Heart right ventricle (tissue), 16 donors: ENCODE measurements around the gene SPDYE3. TPM values are rescaled to one million over a fixed set of nuclear protein-coding genes. Genes with fewer than 3 reads are reported as not detected.

Experiments used
- ATAC-seq, 8 donors: fragments of 200-7000 bp; cut with Tn5 transposase; one replicate each; pipeline ENCODE4 v1.9.1; 2020; ENCODE audit warnings: mild to moderate bottlenecking in 8 of 8, moderate library complexity in 8 of 8, moderate number of reproducible peaks in 1 of 8
- DNase-seq, 2 donors: peaks; one replicate each; pipeline ENCODE4 v3.0.0-alpha.2; 2020
- H3K27ac ChIP-seq, 10 donors: fragments of 200-600 bp; sonication (generic) in 2 of 10; one replicate each; pipeline versions ENCODE4 v1.5.0 to v1.8.0; 2020 to 2022; ENCODE audit warnings: mild to moderate bottlenecking in 3 of 10
- H3K27me3 ChIP-seq, 7 donors: fragments of 200-600 bp; one replicate each; pipeline ENCODE4 v1.8.0; 2021 to 2022; ENCODE audit warnings: mild to moderate bottlenecking in 2 of 7
- H3K36me3 ChIP-seq, 9 donors: fragments of 200-600 bp; sonication (generic) in 1 of 9; one replicate each; pipeline versions ENCODE4 v1.5.0 to v1.8.0; 2020 to 2022; ENCODE audit warnings: mild to moderate bottlenecking in 2 of 9
- H3K4me1 ChIP-seq, 9 donors: fragments of 200-600 bp; sonication (generic) in 1 of 9; one replicate each; pipeline versions ENCODE4 v1.5.0 to v1.8.0; 2020 to 2022; ENCODE audit warnings: mild to moderate bottlenecking in 4 of 9
- H3K4me3 ChIP-seq, 10 donors: fragments of 200-600 bp; sonication (generic) in 2 of 10; one replicate each; pipeline versions ENCODE4 v1.5.0 to v1.8.0; 2020 to 2022; ENCODE audit warnings: mild to moderate bottlenecking in 7 of 10, moderate library complexity in 2 of 10
- H3K9me3 ChIP-seq, 11 donors: fragments of 200-600 bp in 10 of 11; sonication (generic) in 2 of 11; one replicate each; pipeline versions ENCODE4 v1.5.0 to v1.8.0; 2013 to 2022; ENCODE audit warnings: mild to moderate bottlenecking in 2 of 11, control low read depth in 1 of 11, moderate library complexity in 1 of 11
- CTCF ChIP-seq, 9 donors: fragments of 200-600 bp; sonication (generic) in 2 of 9; IDR thresholded peaks; one replicate each; pipeline versions ENCODE4 v1.5.0 to v1.8.0; 2021 to 2022; ENCODE audit warnings: antibody characterized with exemption in 9 of 9, mild to moderate bottlenecking in 5 of 9, moderate library complexity in 1 of 9
- WGBS, 2 donors: extraction: QIAGEN DNeasy Blood & Tissue Kit; methylation state at CpG; one replicate each; pipeline ENCODE4 v1.1.7; 2013; ENCODE audit warnings: inconsistent platforms in 1 of 2; 5-methylcytosine and 5-hydroxymethylcytosine counted together
- intact Hi-C, 10 donors: fragments of 100-400 bp; cut with DNase I; formaldehyde crosslinking; loops; one replicate each; pipeline versions ENCODE4 v1.11.1 to v1.14.2; 2022
- polyA plus RNA-seq, 2 donors: library from polyadenylated mRNA; stranded (reverse); fragments of 200-250 nt; gene quantifications; one replicate each; pipeline ENCODE4 v1.2.3, GENCODE V29; 2013
- total RNA-seq, 10 donors: library from RNA; stranded (reverse); fragmentation: NEBNext Ultra II Directional in 3 of 10; extraction: Animal tissue kit (Norgen Biotek cat#: 25700) in 3 of 10; gene quantifications; one replicate each; pipeline versions ENCODE4 v1.2.1 to v1.2.4, GENCODE V29; 2021 to 2023
- donor health status: Arrhythmogenic right ventricular cardiomyopathy.
- donor health status: ischemic (EF 13 %, LVEDD 7.1; RV severe dilation, severe dysfunction).
- donor health status: healthy with polysubstance abuse.
- donor health status: DM: no; HTN: yes; CAD: no.
- donor health status: DM: no; HTN: no; CAD: no.
- donor health status: ischemic (EF 25% LVEDD 6.9; RV normal size, moderate dysfunction).
- donor health status: ischemic (EF 25% LVEDD 5.7; RV mildly dilated, moderate dysfunction).
- donor health status: healthy.
- donor health status: DM: yes; HTN: yes; CAD: no.
- donor health status: Ischemic cardiomyopathy.
- donor health status: ischemic (EF 35%, LVEDD 5.7; RV mildly dilated, moderate dysfunction).
- donor health status: nonischemic (EF 11% LVEDD 7.7; RV severe dilation, severe dysfunction).
- donor health status: DM: yes; HTN: yes; CAD: no.
- donor health status: PGD.
- donor health status: ischemic (EF 29% LVEDD 5.4; RV normal size, mild dysfunction).
- donor health status: nonischemic (EF 23%, LVEDD 6.1; RV moderate dilation, normal function).

SPDYE3 gene
- total and polyA plus RNA-seq, 12 donors: 0.04 to 0.15 TPM; not detected in 10

GRCh38 chr7:100353685-100354330, 46.3 kb downstream of the SPDYE3 start:
- H3K27me3 ChIP-seq: no peaks in the 10 kb centered on the region
- intact Hi-C loops: no loop called here
- H3K4me3 ChIP-seq: no peak overlapping the region
- no peaks in the 10 kb centered on the region for H3K9me3 ChIP-seq
- TF ChIP-seq CTCF (IDR thresholded peaks at IDR 0.05): no peak
- no peak for DNase-seq
- WGBS, 2 donors: 85 to 87% methylated on average over 6 of the region's 6 CpGs
- H3K4me1 ChIP-seq: no peaks in the 10 kb centered on the region
- no peak for ATAC-seq
- H3K36me3 ChIP-seq: peaks cover 0 to 98% (median 45%) of the 10 kb centered on the region in 9 donors
- H3K27ac ChIP-seq: peak overlapping the region in 1 of 10 donors; percentile 66

GRCh38 chr7:100356416-100357068, 49.0 kb downstream of the SPDYE3 start:
- TF ChIP-seq CTCF (IDR thresholded peaks at IDR 0.05): no peak
- H3K27me3 ChIP-seq: no peaks in the 10 kb centered on the region
- peak overlapping the region in 2 of 10 donors; percentile 40 to 83 for H3K27ac ChIP-seq
- no peaks in the 10 kb centered on the region for H3K4me1 ChIP-seq
- no peaks in the 10 kb centered on the region for H3K9me3 ChIP-seq
- peak overlapping the region in 1 of 10 donors; percentile 32 for H3K4me3 ChIP-seq
- no peak for DNase-seq
- WGBS, 2 donors: 89 to 90% methylated on average over 8 of the region's 8 CpGs
- intact Hi-C loops: loop anchor here in 1 of 10 donors (5.0 kb wide), 1 partner anchor 51 kb away; no protein-coding TSS in a partner anchor
- peaks cover 4 to 98% (median 55%) of the 10 kb centered on the region in 9 donors for H3K36me3 ChIP-seq
- ATAC-seq: no peak

- Histone ChIP-seq H3K27me3 (no peaks in the 10 kb centered on the region), H3K9me3 (no peaks in the 10 kb centered on the region), H3K4me3 (peak overlapping the region in 1 of 10 donors; percentile 32), H3K4me1 (no peaks in the 10 kb centered on the region), H3K36me3 (peaks cover 4 to 100% (median 61%) of the 10 kb centered on the region in 9 donors), H3K27ac (peak overlapping the region in 2 of 10 donors; percentile 40 to 83)
- TF ChIP-seq CTCF (IDR thresholded peaks at IDR 0.05): no peak
- 94 to 96% methylated on average over 6 of the region's 6 CpGs for whole genome bisulfite sequencing, 2 donors
- intact Hi-C loops: loop anchor here in 1 of 10 donors (5.0 kb wide), 1 partner anchor 50 kb away; no protein-coding TSS in a partner anchor
- ATAC-seq (peak in 2 of 8 donors; percentile 7 to 14), DNase-seq (no peak)
Observed at GRCh38 chr7:100357131-100357561, 49.6 kb downstream of the SPDYE3 start.

GRCh38 chr7:100358027-100358856, 50.7 kb downstream of the SPDYE3 start, which contains the start of gene PILRB:
PILRB (plus strand) TSS chr7:100358117; CDS start chr7:100358303, 186 bp downstream.
- Histone ChIP-seq H3K36me3 (peaks cover 4 to 100% (median 62%) of the 10 kb centered on the region in 9 donors), H3K4me3 (peak within 1 kb of the TSS in 1 of 10 donors; percentile 32), H3K27ac (peak within 1 kb of the TSS in 2 of 10 donors; percentile 40 to 83), H3K27me3 (no peaks in the 10 kb centered on the region), H3K4me1 (no peaks in the 10 kb centered on the region), H3K9me3 (no peaks in the 10 kb centered on the region)
- intact Hi-C loops: loop anchor here in 1 of 10 donors (5.0 kb wide), 1 partner anchor 49 kb away; no protein-coding TSS in a partner anchor
- DNase-seq (no peak), ATAC-seq (peak in 1 of 8 donors; percentile 11)
- 78 to 79% methylated on average over 11 of the region's 11 CpGs for WGBS, 2 donors
- peak in 1 of 9 donors; percentile 10 for TF ChIP-seq CTCF (IDR thresholded peaks at IDR 0.05)
